ES-I3 (cell line): ENCODE data around the gene LOXL4.

Experiments used
- H3K36me3 ChIP-seq: 2 replicates; pipeline ENCODE4 v1.6.1; 2013; ENCODE audit warnings: mild to moderate bottlenecking, low read length, control low read depth, moderate library complexity; ENCODE audit not compliant: insufficient read depth
- H3K4me1 ChIP-seq: 2 replicates; pipeline ENCODE4 v1.6.1; 2013; ENCODE audit warnings: mild to moderate bottlenecking, control low read depth, low read length; ENCODE audit not compliant: insufficient read depth
- H3K9ac ChIP-seq: 2 replicates; pipeline ENCODE4 v1.6.1; 2013; ENCODE audit warnings: low read depth, mild to moderate bottlenecking, low read length, moderate library complexity
- H3K9me3 ChIP-seq: 2 replicates; pipeline ENCODE4 v1.6.1; 2013; ENCODE audit warnings: mild to moderate bottlenecking, low read length, moderate library complexity; ENCODE audit not compliant: control insufficient read depth, insufficient read depth

LOXL4 gene

DNA sequence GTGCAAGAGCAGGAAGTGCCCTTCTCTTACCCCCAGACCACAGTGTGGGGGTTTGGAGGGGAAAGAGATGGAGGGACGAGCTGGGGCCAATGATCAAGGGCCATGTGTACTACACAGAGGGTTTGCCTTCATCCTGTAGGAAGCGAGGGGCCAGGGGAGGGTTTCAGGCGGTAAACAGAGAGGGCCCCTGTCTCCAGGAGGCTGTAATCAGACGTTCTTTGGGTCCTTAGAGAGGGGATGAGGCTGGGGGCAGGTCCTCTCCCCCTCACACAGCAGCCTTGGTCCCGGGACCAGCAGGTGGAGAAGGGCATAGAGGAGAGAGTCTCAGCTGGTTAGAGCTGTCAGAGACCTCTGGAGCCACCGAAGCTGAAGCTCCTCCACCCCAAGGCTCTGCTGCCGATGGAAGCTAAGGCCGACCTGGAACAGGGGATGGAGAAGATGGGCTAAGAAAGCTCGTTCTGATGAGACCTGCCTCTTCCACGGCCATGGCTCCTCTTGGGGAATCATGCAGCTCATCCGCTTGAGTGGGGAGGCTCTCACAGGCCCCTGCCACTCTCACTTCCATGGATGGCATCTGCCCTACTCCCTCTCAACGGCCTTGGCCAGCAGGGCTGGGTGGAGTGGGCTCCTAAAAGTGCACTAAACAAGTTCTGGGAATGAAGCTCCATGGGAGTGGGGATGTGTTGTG, 3.5 kb downstream of the LOXL4 start:
- Histone ChIP-seq H3K9ac (no peak overlapping the region), H3K36me3 (no peaks in the 10 kb centered on the region), H3K4me1 (peaks cover 30% of the 10 kb centered on the region; the same call in 1 of the 2 replicates), H3K9me3 (no peaks in the 10 kb centered on the region)

DNA sequence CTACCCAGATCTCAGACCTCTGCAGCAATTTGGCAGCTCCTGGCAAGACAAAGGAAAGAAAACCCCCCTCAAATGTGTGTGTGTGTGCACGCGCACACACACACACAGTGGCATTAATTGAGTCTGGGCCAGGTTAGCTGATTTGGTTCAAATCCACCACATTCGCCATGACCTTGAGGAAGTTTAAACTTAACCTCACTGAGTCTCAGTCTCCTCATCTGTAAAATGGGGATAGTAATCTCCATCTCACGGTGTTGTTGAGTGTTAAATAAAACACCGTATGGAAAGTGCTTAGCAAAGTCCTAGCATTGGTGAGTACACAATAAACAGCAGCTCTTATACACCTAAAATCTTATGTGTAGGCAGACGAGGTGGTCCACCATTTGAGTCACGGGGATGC, 4.9 kb downstream of the LOXL4 start:
- no peaks in the 10 kb centered on the region for H3K9me3 ChIP-seq
- H3K9ac ChIP-seq = no peak overlapping the region
- no peaks in the 10 kb centered on the region for H3K36me3 ChIP-seq
- H3K4me1 ChIP-seq = peaks cover 24% of the 10 kb centered on the region; the same call in 1 of the 2 replicates

DNA sequence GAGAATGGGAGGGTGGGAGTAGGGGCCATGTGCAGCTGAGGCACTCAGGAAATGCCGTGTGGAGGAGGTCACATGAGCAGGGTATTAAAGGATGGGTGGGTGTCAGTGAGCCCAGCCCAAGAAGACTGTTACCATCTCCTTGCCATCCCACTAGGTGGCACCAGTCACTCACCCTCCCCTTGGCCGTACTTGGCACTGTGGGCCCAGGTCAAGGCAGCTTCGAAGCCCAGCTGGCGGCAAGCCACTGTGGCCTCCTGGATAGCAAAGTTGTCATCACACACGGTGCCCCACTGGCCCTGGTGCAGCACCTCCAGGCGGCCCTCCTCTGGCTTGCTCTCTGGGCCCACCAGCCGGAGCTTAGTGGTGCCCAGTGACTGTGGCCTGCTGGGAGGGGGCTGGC, 5.4 kb downstream of the LOXL4 start:
- Histone ChIP-seq H3K4me1 (peaks cover 22% of the 10 kb centered on the region; the same call in 1 of the 2 replicates), H3K9ac (no peak overlapping the region), H3K36me3 (no peaks in the 10 kb centered on the region), H3K9me3 (no peaks in the 10 kb centered on the region)

DNA sequence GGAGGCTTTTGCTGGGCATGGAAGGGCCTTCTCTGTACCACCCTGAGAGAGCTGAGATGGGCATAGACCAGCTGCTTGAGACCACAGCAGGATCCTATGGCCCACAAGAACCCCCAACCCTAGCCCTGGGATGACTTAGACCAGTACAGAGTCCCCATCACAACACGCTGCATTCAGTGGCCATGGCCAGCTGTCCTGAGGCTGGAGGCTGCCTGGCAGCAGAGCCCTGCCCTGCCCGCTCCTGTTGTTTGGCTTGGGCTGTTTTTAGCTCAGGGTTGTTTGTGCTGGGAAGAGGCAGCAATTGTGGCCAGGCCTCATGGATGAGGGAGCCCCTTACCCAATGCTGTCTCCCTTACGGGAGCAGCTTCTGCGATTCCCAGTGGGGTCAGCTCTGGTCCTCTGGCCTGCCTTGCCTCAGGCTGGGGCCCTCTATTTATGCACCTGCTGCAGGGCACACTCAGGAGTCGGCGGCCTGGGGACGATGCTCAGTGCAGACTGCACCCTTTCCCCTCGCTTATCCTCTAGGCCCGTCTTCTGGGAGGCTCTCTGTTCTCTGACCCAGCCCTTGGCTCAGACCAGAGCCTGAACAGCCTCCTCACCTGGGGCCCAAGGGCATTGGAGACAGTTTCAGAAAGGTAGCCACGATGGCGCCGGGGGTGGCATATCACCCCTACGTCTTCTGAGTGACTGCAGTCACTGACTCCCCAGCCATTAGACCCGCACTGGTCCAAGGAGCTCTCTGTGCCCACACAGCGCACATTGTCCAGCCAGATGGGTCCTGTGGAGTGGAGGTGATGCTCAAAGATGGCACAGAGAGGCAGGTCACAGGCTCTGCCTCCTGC, 6.3 kb downstream of the LOXL4 start:
- no peak overlapping the region for H3K9ac ChIP-seq
- H3K4me1 ChIP-seq = peaks cover 13% of the 10 kb centered on the region; the same call in 1 of the 2 replicates
- H3K9me3 ChIP-seq = no peaks in the 10 kb centered on the region
- H3K36me3 ChIP-seq = no peaks in the 10 kb centered on the region

DNA sequence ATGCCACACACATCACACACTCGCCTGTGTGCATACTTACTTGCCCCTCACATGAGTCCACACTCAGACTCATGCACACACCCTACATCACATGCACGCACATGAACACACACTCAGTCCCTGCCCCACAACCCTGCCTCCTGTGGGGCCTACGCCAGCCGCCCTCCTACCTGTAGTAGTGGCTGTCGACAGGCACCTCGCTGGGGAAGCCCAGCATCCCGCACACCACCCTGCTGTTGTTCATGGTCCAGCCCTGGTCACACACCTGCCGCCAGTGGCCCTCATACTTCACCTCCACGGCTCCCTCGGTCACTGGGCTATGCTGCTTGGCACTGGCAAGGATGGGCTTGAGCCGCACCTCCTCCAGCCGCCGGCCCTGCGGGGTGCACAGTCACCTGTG, 7.2 kb downstream of the LOXL4 start:
- Histone ChIP-seq H3K9ac (no peak overlapping the region), H3K9me3 (no peaks in the 10 kb centered on the region), H3K36me3 (no peaks in the 10 kb centered on the region), H3K4me1 (peaks cover 4% of the 10 kb centered on the region; the same call in 1 of the 2 replicates)

DNA sequence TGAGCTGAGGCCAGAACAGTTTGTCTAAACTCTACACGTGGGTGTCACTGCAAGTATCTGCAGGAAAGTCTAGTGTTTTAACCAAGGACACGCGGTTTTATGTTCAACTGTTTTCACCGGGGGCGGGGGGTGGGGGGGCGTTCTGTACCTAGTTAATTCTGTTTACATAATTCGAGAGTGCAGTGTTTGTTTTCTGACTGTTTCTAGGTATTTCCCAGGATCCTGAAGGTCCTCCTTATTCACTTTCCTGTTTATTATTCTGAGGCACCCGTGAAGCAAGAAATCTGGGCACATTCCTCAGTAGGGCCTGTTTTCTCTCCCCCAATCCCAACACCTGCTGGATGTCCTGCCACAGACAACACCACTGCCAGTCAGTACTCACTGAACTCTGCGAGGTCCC, 7.6 kb downstream of the LOXL4 start:
- no peaks in the 10 kb centered on the region for H3K4me1 ChIP-seq

DNA sequence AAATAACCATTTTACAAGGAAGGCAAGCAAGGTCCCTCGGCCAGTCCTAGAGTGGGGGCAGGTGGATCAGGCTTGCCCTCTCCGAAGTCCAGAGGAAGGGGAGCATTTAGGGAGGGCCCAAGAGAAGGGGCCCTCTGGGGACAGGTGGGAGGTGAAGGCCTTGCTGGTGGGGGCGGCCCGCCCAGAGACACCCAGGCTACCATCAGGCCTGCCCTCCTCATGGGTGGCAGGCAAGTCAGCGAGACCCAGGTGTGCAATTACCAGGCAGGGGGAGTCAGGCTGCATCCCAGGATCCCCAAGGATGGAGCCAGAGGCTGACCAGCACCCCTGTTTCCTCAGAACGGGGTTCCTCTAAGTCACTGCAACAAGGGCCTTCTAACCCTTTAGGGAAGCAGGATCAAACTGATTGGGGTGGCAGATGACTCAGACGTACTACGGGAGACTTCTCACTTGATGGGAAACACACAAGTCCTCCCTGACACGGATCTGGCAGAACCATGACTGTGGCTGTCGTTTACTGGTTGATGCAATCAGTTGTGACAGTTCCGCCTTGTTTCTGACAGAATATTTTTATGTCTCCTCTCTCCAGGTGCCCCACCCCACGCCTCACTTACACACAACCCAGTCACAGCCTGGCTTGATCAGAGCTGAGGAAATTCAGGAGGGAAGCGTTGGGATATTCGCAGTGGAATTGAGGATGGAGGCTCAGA, 8.2 kb downstream of the LOXL4 start:
- Histone ChIP-seq H3K36me3 (no peaks in the 10 kb centered on the region), H3K9ac (no peak overlapping the region), H3K9me3 (no peaks in the 10 kb centered on the region), H3K4me1 (no peaks in the 10 kb centered on the region)

More for the DNA sequence above, 7.6 kb downstream of the LOXL4 start:
- Histone ChIP-seq H3K36me3 (no peaks in the 10 kb centered on the region), H3K9ac (no peak overlapping the region), H3K9me3 (no peaks in the 10 kb centered on the region)

DNA sequence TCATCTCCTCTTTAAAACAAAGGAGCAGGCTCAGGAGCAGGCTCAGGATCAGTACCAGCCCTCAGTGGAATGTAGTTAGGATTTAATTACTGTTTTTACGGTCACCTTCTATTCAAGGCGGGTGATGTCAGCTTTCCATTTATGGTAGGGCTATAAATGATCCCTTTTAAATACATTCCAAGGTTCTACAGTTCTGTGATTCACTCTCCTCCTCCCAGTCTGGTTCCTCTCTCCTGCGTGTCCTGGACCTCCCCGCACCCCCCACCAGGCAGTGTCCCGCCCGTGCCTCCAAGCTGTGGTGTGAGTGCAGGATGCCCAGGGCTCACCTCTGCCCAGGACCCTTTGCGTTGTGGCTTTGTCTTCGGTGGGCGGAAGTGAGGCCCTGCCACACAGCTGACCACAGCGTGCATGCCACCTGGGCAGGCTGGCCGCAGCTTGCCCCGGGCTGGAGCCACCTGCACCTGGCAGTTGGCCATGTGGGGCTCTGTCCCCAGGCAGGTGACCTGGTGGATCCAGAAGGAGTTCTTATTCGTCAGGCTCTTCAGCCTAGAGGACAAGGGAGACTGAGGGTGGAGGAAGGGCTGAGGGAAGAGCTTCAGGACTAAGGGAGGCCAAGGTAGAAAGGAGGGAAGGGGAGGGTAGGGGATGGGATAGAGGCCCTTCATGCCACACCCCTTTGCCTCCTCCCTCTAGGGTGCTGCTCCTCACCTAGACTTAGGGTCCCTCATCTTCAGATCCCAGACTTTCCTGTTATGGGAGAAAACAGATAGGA, 9.1 kb downstream of the LOXL4 start:
- H3K9ac ChIP-seq = no peak overlapping the region
- H3K9me3 ChIP-seq = no peaks in the 10 kb centered on the region
- H3K36me3 ChIP-seq = no peaks in the 10 kb centered on the region
- no peaks in the 10 kb centered on the region for H3K4me1 ChIP-seq

DNA sequence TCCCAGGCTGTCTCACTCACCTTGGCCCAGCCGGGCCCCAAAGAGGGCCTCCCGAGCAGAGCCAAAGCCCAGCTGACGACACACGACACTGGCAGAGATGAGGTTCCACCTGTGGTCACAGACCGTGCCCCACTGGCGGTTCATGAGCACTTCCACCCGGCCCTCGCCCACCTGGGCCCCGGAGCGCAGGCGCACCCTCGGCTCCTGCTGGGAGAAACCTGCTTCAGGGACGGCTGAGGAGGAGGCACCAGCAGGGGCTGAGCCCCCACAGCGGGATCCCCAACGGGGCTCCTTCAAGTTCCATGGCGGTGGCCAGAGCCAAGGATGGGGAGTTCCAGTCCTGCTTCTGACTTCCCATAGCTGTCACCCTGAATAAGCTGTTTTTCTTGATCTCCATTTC, 10.0 kb downstream of the LOXL4 start:
- Histone ChIP-seq H3K4me1 (no peaks in the 10 kb centered on the region), H3K9ac (no peak overlapping the region), H3K36me3 (no peaks in the 10 kb centered on the region), H3K9me3 (no peaks in the 10 kb centered on the region)

DNA sequence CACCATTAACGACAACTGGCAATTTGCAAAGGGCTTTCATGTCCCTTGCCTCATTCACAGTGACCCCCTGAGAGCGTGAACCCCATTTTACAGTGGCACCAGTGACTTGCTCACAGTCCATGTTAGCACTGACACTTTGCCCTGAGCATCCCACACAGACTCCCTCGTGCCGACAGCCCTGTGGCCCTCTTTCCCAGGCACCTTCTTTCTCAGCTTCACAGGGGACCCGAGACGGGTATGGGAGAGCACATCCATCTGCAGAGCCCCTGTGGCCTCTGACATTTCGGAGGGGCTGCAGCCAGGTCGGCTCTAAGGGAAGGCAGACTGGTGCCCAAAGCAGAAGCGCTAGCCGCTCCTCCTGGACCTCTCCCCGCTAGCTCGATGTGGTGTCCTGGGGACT, 10.8 kb downstream of the LOXL4 start:
- Histone ChIP-seq H3K9ac (no peak overlapping the region), H3K9me3 (no peaks in the 10 kb centered on the region), H3K4me1 (no peaks in the 10 kb centered on the region), H3K36me3 (no peaks in the 10 kb centered on the region)

DNA sequence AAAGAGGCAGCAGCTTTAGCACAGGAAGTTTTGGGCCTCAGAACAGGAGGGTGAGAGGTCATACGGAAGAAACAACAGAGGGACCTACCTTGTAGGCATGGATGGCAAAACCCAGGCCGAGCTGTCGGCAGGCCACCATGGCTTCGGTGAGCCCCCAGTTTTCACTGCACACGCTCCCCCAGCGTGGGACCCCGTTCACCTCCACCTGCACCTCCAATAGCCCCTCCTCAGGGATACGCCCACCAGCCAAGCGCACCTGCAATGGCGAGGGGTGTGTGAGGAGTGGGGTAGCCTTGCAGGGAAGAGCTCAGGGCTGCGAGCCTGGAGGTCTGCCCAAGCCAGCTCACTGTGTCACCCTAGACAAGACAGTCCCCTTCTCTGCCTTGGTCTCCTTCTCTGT, 11.3 kb downstream of the LOXL4 start:
- Histone ChIP-seq H3K9ac (no peak overlapping the region), H3K4me1 (peaks cover 4% of the 10 kb centered on the region; the same call in 1 of the 2 replicates)

DNA sequence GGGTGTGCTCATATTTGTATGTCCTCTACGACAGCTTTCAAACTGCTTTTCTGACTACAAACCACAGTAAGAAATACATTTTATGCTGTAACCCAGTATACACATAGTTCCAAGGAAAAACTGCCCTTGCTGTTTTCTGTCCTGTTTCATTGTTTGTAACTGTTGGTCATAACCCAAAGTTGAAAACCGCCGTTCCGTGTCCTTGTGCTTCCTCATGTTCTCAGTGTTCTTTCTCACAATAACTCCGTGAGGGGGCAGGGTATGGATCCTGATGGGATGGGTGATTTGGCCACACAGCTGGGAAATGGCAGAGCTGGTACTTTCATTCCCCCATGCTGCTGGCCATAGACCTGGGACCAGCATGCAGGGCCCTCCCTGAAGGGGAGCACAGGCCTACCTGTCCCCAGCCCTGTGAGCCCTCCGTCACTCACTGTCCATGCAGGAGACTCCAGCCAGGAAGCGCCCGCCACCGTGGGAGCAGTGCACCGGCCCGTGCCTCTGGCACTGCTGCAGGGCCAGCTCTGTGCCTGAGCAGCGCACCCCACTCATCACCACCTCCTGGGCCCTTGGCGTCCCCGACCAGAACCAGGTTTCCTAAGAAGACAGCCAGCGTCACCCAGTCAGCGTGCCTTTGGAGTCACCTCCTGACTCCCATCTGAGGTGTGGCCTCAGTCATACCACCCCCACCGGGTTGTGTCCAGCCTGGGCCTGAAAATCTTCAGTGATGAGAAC, 12.7 kb downstream of the LOXL4 start:
- H3K9ac ChIP-seq = no peak overlapping the region
- H3K9me3 ChIP-seq = no peaks in the 10 kb centered on the region
- no peaks in the 10 kb centered on the region for H3K36me3 ChIP-seq
- peaks cover 6% of the 10 kb centered on the region; the same call in 1 of the 2 replicates for H3K4me1 ChIP-seq

More for the DNA sequence above, 11.3 kb downstream of the LOXL4 start:
- H3K36me3 ChIP-seq = no peaks in the 10 kb centered on the region
- no peaks in the 10 kb centered on the region for H3K9me3 ChIP-seq

DNA sequence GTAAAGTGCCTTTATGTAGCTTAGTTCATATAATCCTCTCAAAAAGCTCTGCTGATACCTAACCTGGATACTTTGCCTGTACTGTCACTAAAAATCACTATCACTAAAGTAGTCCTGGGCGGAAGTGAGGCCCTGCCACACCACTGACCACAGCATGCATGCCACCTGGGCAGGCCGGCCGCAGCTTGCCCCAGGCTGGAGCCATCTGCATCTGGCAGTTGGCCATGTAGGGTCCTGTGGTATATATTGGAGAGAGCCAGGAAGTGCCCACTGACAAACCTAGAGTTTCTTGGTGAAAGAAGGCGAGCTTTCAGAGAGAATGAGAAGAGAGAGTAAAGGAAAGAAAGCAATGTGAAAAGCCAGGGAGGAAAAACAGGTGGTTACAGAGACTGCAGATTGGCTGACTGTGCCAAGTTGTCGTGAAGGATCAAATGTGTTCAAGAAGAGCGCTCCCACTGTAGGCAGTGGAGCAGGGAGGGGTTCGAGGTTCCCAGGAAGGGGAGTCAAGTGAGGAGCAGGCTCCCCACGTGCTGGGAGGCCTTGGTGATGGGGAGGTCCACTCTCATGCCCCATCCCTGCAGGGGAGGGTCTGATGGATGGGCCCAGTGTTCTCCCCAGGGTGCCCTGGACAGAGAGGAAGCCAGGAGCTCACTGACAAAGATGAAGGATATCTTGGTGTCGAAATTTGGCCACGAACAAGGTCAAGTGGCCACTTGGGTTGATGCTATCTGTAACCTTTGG, 13.6 kb downstream of the LOXL4 start:
- Histone ChIP-seq H3K36me3 (no peaks in the 10 kb centered on the region), H3K9ac (no peak overlapping the region), H3K9me3 (no peaks in the 10 kb centered on the region), H3K4me1 (peaks cover 6% of the 10 kb centered on the region; the same call in 1 of the 2 replicates)
